LNCAP (cell line): ENCODE data around the gene KCTD16.

Source experiments
- TF ChIP-seq, protein P1 (sequence below): fragments of 450-650 bp; IDR thresholded peaks from 2 replicates; pipeline ENCODE4 v1.5.1; 2017; ENCODE audit warnings: mild to moderate bottlenecking

KCTD16 gene

DNA sequence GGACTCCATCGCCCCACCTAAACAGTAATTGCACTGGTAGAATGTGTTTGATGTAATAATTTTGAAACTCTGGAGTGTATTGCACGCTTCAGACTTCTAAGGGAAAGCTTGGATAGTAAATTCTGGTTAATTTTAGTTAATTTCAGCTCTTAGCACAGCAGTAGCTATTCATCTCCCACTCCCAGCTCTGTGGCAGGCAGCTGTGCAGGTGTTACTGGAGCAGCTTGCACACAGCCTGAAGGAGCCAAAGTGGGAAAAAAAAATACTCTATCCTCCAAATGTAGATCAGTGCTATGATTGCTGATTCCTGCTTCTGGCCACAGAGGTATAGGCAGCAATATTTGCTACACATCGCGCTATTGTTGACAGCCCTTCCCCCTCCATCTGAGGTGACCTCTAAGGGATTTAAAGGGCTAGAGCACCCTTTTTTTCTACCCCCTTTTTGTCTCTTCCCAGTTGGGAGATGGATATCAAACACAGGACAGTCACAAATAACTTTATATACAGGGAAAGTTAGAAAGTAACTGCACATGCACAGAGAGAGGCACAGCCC is 97.4 kb downstream of the KCTD16 start:
- TF ChIP-seq, protein P1, sequence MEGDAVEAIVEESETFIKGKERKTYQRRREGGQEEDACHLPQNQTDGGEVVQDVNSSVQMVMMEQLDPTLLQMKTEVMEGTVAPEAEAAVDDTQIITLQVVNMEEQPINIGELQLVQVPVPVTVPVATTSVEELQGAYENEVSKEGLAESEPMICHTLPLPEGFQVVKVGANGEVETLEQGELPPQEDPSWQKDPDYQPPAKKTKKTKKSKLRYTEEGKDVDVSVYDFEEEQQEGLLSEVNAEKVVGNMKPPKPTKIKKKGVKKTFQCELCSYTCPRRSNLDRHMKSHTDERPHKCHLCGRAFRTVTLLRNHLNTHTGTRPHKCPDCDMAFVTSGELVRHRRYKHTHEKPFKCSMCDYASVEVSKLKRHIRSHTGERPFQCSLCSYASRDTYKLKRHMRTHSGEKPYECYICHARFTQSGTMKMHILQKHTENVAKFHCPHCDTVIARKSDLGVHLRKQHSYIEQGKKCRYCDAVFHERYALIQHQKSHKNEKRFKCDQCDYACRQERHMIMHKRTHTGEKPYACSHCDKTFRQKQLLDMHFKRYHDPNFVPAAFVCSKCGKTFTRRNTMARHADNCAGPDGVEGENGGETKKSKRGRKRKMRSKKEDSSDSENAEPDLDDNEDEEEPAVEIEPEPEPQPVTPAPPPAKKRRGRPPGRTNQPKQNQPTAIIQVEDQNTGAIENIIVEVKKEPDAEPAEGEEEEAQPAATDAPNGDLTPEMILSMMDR, result no peak

DNA sequence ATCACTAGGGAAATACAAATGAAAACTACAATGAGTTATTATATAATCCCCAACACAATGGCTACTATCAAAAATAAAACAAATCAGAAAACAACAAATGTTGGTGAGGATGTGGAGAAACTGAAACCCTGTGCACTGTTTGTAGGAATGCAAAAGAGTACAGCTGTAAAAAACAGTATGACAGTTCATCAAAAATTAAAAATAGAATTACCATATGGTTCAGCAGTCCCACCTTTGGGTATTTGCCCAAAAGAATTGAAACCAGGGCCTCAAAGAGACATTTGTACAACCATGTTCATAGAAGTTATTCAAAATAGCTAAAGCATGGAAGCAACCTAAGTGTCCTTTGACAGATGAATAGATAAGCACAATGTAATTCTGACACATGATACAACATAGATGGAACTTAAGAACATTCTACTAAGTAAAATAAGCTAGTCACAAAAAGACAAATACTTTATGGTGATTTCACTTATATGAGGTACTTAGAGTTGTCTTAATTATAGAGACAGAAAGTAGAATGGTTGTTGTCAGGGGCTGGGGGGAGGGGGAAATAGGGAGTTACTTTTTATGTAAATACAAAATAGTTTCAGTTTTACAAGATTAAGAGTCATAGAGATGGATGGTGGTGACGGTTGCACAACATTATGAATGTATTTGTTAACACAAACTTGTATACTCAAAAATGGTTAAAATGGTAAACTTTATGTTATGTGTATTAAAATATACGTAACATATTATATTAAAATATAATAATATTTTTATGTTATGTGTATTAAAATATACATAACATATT is 102.8 kb downstream of the KCTD16 start:
- TF ChIP-seq, protein P1, result no peak

DNA sequence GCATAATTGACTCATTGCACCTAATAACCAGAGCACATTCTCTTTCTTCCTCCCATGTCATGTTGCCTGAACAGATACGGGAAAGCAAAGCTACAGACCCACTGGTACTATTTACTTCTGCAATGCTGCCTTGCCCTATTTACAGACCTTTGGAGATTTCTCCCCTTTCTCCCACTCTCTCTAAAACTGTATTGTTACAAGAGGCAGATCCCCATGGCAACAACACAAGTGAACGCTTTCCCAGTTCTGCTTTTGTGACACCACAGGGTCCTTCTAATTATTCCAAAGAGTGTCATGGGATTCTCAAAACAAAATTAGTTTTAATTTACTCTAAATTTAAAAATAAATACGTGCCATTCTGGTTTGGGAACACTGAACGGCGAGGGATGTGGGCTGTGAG is 104.7 kb downstream of the KCTD16 start:
- TF ChIP-seq, protein P1, result no peak

DNA sequence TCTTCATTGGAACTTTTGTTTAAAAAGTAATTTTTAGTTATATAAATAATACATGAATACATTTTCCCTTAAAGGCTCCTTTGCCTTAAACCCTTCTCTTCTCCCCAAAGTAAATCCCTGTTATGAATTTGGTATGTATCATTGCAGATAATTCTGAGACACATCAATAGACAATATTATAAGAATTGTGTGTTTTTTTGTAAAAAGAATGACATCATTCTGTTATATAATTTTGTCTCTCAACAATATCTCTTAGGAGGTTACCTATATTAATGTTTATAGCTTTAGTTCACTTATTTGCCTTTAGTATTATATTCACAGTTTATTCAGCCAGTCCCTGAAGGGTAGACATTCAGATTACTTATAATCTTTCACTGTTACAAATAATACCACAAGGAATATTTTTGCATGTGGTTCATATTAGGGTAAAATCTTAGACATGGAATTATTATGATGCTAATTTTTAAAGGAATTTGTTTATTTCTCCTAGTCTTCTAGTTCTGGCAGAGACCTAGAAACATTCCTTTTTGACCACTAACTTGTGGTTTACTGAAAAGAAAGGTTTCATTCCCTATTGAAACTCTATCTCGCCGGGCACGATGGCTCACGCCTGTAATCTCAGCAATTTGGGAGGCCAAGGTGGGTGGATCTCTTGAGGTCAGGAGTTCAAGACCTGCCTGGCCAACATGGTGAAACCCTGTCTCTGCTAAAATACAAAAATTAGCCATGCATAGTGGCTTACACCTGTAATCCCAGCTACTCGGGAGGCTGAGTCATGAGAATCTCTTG is 105.6 kb downstream of the KCTD16 start:
- TF ChIP-seq, protein P1, result no peak

DNA sequence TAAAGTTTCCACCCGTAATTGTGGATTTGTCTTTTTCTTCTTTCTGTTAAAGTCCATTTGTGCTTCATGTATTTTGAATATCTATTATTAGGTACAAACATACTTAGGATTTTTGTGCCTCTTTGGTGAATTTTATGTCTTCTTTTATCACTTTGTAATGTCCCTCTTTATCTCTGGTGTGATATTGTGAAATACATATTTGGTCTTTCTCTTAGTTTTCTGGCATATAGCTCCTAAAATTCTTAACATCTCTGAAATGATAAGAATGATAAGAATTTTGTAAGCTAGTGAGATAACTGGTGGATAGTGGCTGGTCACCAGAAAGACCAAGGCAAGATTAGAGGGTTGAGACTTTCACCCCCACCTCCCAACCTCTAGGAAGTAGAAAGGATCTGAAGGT is 111.1 kb downstream of the KCTD16 start:
- TF ChIP-seq, protein P1, result no peak

DNA sequence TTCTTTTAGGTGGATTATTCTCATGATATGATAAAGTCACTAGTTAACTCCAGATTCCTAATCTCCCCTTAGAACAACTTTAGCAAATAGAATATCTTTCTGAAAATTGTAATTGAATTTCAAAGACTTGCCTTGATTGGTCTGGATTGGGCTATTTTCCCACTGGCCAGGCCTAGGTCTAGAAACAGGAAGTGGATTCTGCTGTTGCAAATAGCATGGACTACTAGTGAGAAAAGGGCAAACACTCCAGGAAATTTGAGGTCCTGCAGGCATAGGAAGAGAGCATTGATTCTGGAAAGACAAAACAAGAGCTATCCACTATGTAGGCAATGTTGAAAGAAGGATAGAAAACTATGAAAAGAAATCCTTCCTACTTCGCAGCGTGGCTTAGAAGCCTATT is 113.4 kb downstream of the KCTD16 start:
- TF ChIP-seq, protein P1, result no peak

DNA sequence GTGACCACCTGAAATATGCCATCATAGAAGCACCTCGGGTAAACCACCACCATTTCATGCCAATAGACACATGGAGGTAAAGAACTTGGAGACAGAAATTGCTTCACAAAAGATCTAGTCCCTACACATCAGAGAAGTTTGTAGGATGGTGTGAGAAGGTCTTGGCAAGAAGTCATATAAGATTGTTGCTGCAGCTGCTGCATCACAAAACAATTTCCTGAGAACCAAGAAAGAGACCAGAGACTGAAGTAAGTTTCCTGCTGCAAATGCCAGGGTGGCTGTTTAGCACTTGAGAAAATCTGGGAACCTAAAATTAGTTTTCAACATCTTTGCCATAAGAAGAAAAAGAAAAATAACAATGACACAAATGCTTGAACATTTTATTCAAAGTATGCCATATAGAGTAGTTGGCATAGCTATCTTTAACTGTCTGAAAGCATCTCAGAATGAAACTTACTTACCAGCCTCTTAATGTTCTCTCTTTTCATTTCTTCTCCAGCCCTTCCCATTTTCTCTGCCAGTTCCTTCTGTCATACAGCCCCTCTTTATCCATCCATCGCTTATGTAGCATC is 114.3 kb downstream of the KCTD16 start:
- TF ChIP-seq, protein P1, result no peak
